GM12878 (cell line): Measurements from ENCODE around the gene SPIRE1.

Experiments used
- CTCF ChIP-seq, 3 experiments: IDR thresholded peaks in 2 of 3; conservative IDR thresholded peaks in 1 of 3; 2 replicates each; pipeline ENCODE4 v1.5.1; 2011; ENCODE audit warnings: low read depth in 3 of 3, low read length in 3 of 3, mild to moderate bottlenecking in 3 of 3, control low read depth in 2 of 3, moderate library complexity in 2 of 3, inconsistent platforms in 1 of 3, mixed read lengths in 1 of 3; ENCODE audit not compliant: control insufficient read depth in 2 of 3, insufficient read depth in 1 of 3; ENCODE audit errors: extremely low read depth in 1 of 3
- IRF3 ChIP-seq: fragments of 450-650 bp; IDR thresholded peaks from 2 replicates; pipeline ENCODE4 v1.6.1; 2014; ENCODE audit warnings: mild to moderate bottlenecking
- ZBTB33 ChIP-seq: fragments of 450-650 bp; IDR thresholded peaks from 2 replicates; pipeline ENCODE4 v1.6.1; 2017; ENCODE audit warnings: mild to moderate bottlenecking

- TF ChIP-seq IRF3 (no peak), CTCF (IDR thresholded peaks at IDR 0.05 in 2 of 3, conservative IDR thresholded peaks at IDR 0.05 in 1 of 3; ENCODE audit: control insufficient read depth in 2 of 3, extremely low read depth in 1 of 3, insufficient read depth in 1 of 3, low read depth in 3 of 3, low read length in 3 of 3) (no peak), ZBTB33 (no peak)
Observed at GRCh38 chr18:12564378-12564777, 93.5 kb downstream of the SPIRE1 start.
